Measurements from ENCODE around the gene PPM1N. TPM values are rescaled to one million over a fixed set of nuclear protein-coding genes. Genes with fewer than 3 reads are reported as not detected.

PPM1N gene
- total and polyA plus RNA-seq, 2 of the 13 experiments (the other 11 are each of a cell fraction or from before 2014, with no cell fraction given): 0.31 to 1.8 TPM

- TF ChIP-seq TFAP4 (IDR thresholded peaks at IDR 0.05; ENCODE audit: borderline replicate concordance, low read depth): peak; percentile 54; the same call in 1 of the 2 replicates
- TF ChIP-seq TBX2 (CRISPR knock-in tag; IDR thresholded peaks at IDR 0.05; ENCODE audit: borderline replicate concordance): peak; percentile 81
- peak; percentile 59 for TF ChIP-seq TGIF2 (CRISPR knock-in tag; IDR thresholded peaks at IDR 0.05)
- TF ChIP-seq TFDP2 (CRISPR knock-in tag; IDR thresholded peaks at IDR 0.05): no peak; the same call in 1 of the 2 replicates
- TF ChIP-seq FOSL1 (CRISPR knock-in tag; IDR thresholded peaks at IDR 0.05; ENCODE audit: borderline replicate concordance): no peak
- TF ChIP-seq ZNF770 (CRISPR knock-in tag; IDR thresholded peaks at IDR 0.05): no peak; the same call in 1 of the 2 replicates
- no peak for TF ChIP-seq EP300 (IDR thresholded peaks at IDR 0.05; ENCODE audit: low read depth in 2 of 2, low read length in 2 of 2)
- TF ChIP-seq EP300 (CRISPR knock-in tag; IDR thresholded peaks at IDR 0.05; ENCODE audit: borderline replicate concordance): no peak
- no peak for TF ChIP-seq ZNF264 (CRISPR knock-in tag; IDR thresholded peaks at IDR 0.05)
- TF ChIP-seq ZBTB38 (CRISPR knock-in tag; IDR thresholded peaks at IDR 0.05): no peak
- no peak for TF ChIP-seq PAF1 (CRISPR knock-in tag; IDR thresholded peaks at IDR 0.05)
- no peak for TF ChIP-seq TCF12 (IDR thresholded peaks at IDR 0.05)
- no peak for TF ChIP-seq TCF12 (CRISPR knock-in tag; IDR thresholded peaks at IDR 0.05)
- no peak for TF ChIP-seq SP140L (CRISPR knock-in tag; IDR thresholded peaks at IDR 0.05; ENCODE audit: borderline replicate concordance)
- TF ChIP-seq ZFP36 (IDR thresholded peaks at IDR 0.05; ENCODE audit: borderline replicate concordance, low read depth, low read length, partially characterized antibody): no peak
- no peak for TF ChIP-seq AGO2 (optimal IDR thresholded peaks at IDR 0.05; ENCODE audit: low read depth, low read length)
- no peak for TF ChIP-seq SP1 (IDR thresholded peaks at IDR 0.05)
- peak; percentile 95 for TF ChIP-seq SP1 (CRISPR knock-in tag; IDR thresholded peaks at IDR 0.05)
- TF ChIP-seq ZNF441 (CRISPR knock-in tag; IDR thresholded peaks at IDR 0.05; ENCODE audit: borderline replicate concordance): 0 out of 2 replicates have a peak, but pooled peaks have one; percentile 45
- TF ChIP-seq ZBTB26 (CRISPR knock-in tag; IDR thresholded peaks at IDR 0.05; ENCODE audit: borderline replicate concordance): no peak
- TF ChIP-seq PAX8 (CRISPR knock-in tag; IDR thresholded peaks at IDR 0.05; ENCODE audit: borderline replicate concordance): no peak
- no peak for TF ChIP-seq KDM4B (CRISPR knock-in tag; IDR thresholded peaks at IDR 0.05)
- TF ChIP-seq ZNF510 (CRISPR knock-in tag; IDR thresholded peaks at IDR 0.05; ENCODE audit: low read depth): no peak
- TF ChIP-seq BHLHE40 (IDR thresholded peaks at IDR 0.05; ENCODE audit: low read length): peak; percentile 48; the same call in 1 of the 2 replicates
Observed at GRCh38 chr19:45469132-45469944, 28.9 kb upstream of the PPM1N start (continued).
